ENCODE results near the gene TBC1D22A. TPM values are rescaled to one million over a fixed set of nuclear protein-coding genes. Genes with fewer than 3 reads are reported as not detected.

The TBC1D22A gene
- polyA plus RNA-seq, 1 donor from 2014 or later, result 9.3 TPM

- no peak for TF ChIP-seq REST (IDR thresholded peaks at IDR 0.05; ENCODE audit: borderline replicate concordance)
- TF ChIP-seq SMC3 (conservative IDR thresholded peaks at IDR 0.05; ENCODE audit: poor library complexity), result no peak
- no peak for TF ChIP-seq EP300 (conservative IDR thresholded peaks at IDR 0.05; ENCODE audit: poor library complexity, severe bottlenecking)
- TF ChIP-seq CTCF (IDR thresholded peaks at IDR 0.05; ENCODE audit: poor library complexity, severe bottlenecking), result no peak
- TF ChIP-seq EZH2 (IDR thresholded peaks at IDR 0.05; ENCODE audit: borderline replicate concordance, insufficient read depth, low read length, poor library complexity, severe bottlenecking), result no peak
- no peak for TF ChIP-seq RAD21 (conservative IDR thresholded peaks at IDR 0.05)
- H3K9ac ChIP-seq (ENCODE audit: low read length), result no peak overlapping the region
- H4K20me1 ChIP-seq (ENCODE audit: insufficient read depth), result no peaks in the 10 kb centered on the region
- no peaks in the 10 kb centered on the region for H3K9me2 ChIP-seq (ENCODE audit: insufficient read depth, low read length)
- H2AFZ ChIP-seq (ENCODE audit: low read depth, low read length), result no peak overlapping the region
- no peaks in the 10 kb centered on the region for H3K79me2 ChIP-seq (replicated peaks; ENCODE audit: insufficient read depth, low read length)
- H3K27ac ChIP-seq (ENCODE audit: low read length), result no peak overlapping the region
- no peaks in the 10 kb centered on the region for H3K36me3 ChIP-seq (ENCODE audit: insufficient read depth, low read length)
- no peak overlapping the region for H3K4me2 ChIP-seq (ENCODE audit: low read length)
- no peak overlapping the region for H3K4me3 ChIP-seq (ENCODE audit: low read length)
- H3F3A ChIP-seq (ENCODE audit: insufficient read depth, low read length, poor library complexity, severe bottlenecking), result no peaks in the 10 kb centered on the region
- no peaks in the 10 kb centered on the region for H3K9me3 ChIP-seq (ENCODE audit: low read length)
- no peaks in the 10 kb centered on the region for H3K27me3 ChIP-seq (ENCODE audit: insufficient read depth, low read depth, low read length)
Measured at GRCh38 chr22:47036936-47037485, 274.6 kb downstream of the TBC1D22A start.

GRCh38 chr22:47038206-47038835 is 275.9 kb downstream of the TBC1D22A start:
- Histone ChIP-seq H3K9ac (ENCODE audit: low read length) (no peak overlapping the region), H4K20me1 (ENCODE audit: insufficient read depth) (no peaks in the 10 kb centered on the region), H3K4me2 (ENCODE audit: low read length) (no peak overlapping the region), H3K36me3 (ENCODE audit: insufficient read depth, low read length) (no peaks in the 10 kb centered on the region), H3K27me3 (ENCODE audit: insufficient read depth, low read depth, low read length) (no peaks in the 10 kb centered on the region), H3K27ac (ENCODE audit: low read length) (no peak overlapping the region), H3K79me2 (replicated peaks; ENCODE audit: insufficient read depth, low read length) (no peaks in the 10 kb centered on the region), H3F3A (ENCODE audit: insufficient read depth, low read length, poor library complexity, severe bottlenecking) (no peaks in the 10 kb centered on the region), H3K4me3 (ENCODE audit: low read length) (no peak overlapping the region), H2AFZ (ENCODE audit: low read depth, low read length) (no peak overlapping the region), H3K9me3 (ENCODE audit: low read length) (no peaks in the 10 kb centered on the region), H3K9me2 (ENCODE audit: insufficient read depth, low read length) (no peaks in the 10 kb centered on the region)
- no peak for TF ChIP-seq EP300 (conservative IDR thresholded peaks at IDR 0.05; ENCODE audit: poor library complexity, severe bottlenecking)
- no peak for TF ChIP-seq POLR2AphosphoS5 (IDR thresholded peaks at IDR 0.05)
- no peak for TF ChIP-seq EZH2 (IDR thresholded peaks at IDR 0.05; ENCODE audit: borderline replicate concordance, insufficient read depth, low read length, poor library complexity, severe bottlenecking)
- no peak for TF ChIP-seq RAD21 (conservative IDR thresholded peaks at IDR 0.05)
- TF ChIP-seq TAF1 (IDR thresholded peaks at IDR 0.05; ENCODE audit: low read depth), result no peak
- TF ChIP-seq MXI1 (conservative IDR thresholded peaks at IDR 0.05; ENCODE audit: poor library complexity, severe bottlenecking), result no peak
- no peak for TF ChIP-seq CTCF (IDR thresholded peaks at IDR 0.05; ENCODE audit: poor library complexity, severe bottlenecking)
- TF ChIP-seq REST (IDR thresholded peaks at IDR 0.05; ENCODE audit: borderline replicate concordance), result no peak
- TF ChIP-seq SMC3 (conservative IDR thresholded peaks at IDR 0.05; ENCODE audit: poor library complexity), result no peak
